ENCODE results near the gene DLGAP5.

DLGAP5 gene

GRCh38 chr14:55158412-55158811 lies 33.0 kb downstream of the DLGAP5 start:
- Histone ChIP-seq H3K27ac (ENCODE audit: low read depth, low read length) (no peak overlapping the region), H3K36me3 (ENCODE audit: control insufficient read depth, insufficient read depth, low read length) (no peaks in the 10 kb centered on the region), H3K4me3 (ENCODE audit: low read length) (no peak overlapping the region), H3K27me3 (ENCODE audit: control insufficient read depth, insufficient read depth, low read length) (no peaks in the 10 kb centered on the region), H3K4me1 (ENCODE audit: control insufficient read depth, insufficient read depth, low read length) (no peaks in the 10 kb centered on the region), H3K9ac (ENCODE audit: low read length) (no peak overlapping the region)

DNA sequence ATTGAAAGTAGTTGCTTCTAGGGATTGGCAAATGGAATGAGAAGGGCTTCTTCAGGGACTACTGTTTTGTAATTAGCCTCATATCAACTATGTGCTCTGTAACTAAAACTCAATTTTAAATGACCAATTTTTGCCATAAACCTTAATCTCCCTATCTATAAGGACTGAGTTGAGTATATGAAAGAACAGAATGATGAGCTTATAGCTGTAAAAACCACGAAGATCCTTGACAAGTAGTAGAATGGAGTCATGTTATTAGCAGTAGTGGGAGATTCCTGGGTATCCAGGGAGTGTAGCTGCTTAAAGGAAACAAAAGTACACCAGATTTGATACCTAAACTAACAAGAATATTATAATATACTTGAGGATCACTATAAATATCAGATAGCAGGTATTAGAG lies 34.3 kb downstream of the DLGAP5 start:
- H3K4me1 ChIP-seq (ENCODE audit: control insufficient read depth, insufficient read depth, low read length) = no peaks in the 10 kb centered on the region
- H3K9ac ChIP-seq (ENCODE audit: low read length) = no peak overlapping the region
- no peak overlapping the region for H3K4me3 ChIP-seq (ENCODE audit: low read length)
- H3K27me3 ChIP-seq (ENCODE audit: control insufficient read depth, insufficient read depth, low read length) = no peaks in the 10 kb centered on the region
- no peaks in the 10 kb centered on the region for H3K36me3 ChIP-seq (ENCODE audit: control insufficient read depth, insufficient read depth, low read length)
- no peak overlapping the region for H3K27ac ChIP-seq (ENCODE audit: low read depth, low read length)

- H3K9ac ChIP-seq (ENCODE audit: low read length) = no peak overlapping the region
- H3K4me3 ChIP-seq (ENCODE audit: low read length) = no peak overlapping the region
- H3K36me3 ChIP-seq (ENCODE audit: control insufficient read depth, insufficient read depth, low read length) = no peaks in the 10 kb centered on the region
- no peak overlapping the region for H3K27ac ChIP-seq (ENCODE audit: low read depth, low read length)
- no peaks in the 10 kb centered on the region for H3K27me3 ChIP-seq (ENCODE audit: control insufficient read depth, insufficient read depth, low read length)
- H3K4me1 ChIP-seq (ENCODE audit: control insufficient read depth, insufficient read depth, low read length) = no peaks in the 10 kb centered on the region
These were observed 37.4 kb downstream of the DLGAP5 start for GRCh38 chr14:55153951-55154350.

GRCh38 chr14:55152052-55152753 lies 39.2 kb downstream of the DLGAP5 start:
- no peaks in the 10 kb centered on the region for H3K36me3 ChIP-seq (ENCODE audit: control insufficient read depth, insufficient read depth, low read length)
- H3K4me1 ChIP-seq (ENCODE audit: control insufficient read depth, insufficient read depth, low read length) = no peaks in the 10 kb centered on the region
- no peaks in the 10 kb centered on the region for H3K27me3 ChIP-seq (ENCODE audit: control insufficient read depth, insufficient read depth, low read length)

DNA sequence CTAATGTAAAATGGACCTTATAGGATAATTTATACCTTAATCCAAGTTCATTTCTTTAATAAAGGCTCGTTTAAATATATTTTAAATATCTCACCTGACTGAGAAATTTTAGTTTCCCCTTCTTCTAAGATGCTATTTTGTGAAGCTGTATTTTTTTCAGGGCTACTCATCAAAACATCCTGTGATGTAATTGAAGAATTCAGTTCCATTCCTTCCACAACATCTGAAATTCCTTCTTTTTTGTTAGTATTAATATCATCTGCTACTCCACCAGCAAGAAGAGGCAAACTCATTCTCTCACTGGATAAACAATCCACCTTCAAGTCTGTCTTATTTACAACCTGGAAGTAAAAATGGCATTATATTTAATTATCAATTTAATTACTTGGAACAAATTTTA lies 39.8 kb downstream of the DLGAP5 start:
- H3K27ac ChIP-seq (ENCODE audit: low read depth, low read length) = no peak overlapping the region
- no peaks in the 10 kb centered on the region for H3K36me3 ChIP-seq (ENCODE audit: control insufficient read depth, insufficient read depth, low read length)
- H3K27me3 ChIP-seq (ENCODE audit: control insufficient read depth, insufficient read depth, low read length) = no peaks in the 10 kb centered on the region
- no peak overlapping the region for H3K4me3 ChIP-seq (ENCODE audit: low read length)
- H3K4me1 ChIP-seq (ENCODE audit: control insufficient read depth, insufficient read depth, low read length) = no peaks in the 10 kb centered on the region
- no peak overlapping the region for H3K9ac ChIP-seq (ENCODE audit: low read length)

More at GRCh38 chr14:55152052-55152753, 39.2 kb downstream of the DLGAP5 start:
- H3K4me3 ChIP-seq (ENCODE audit: low read length) = no peak overlapping the region
- no peak overlapping the region for H3K27ac ChIP-seq (ENCODE audit: low read depth, low read length)
- H3K9ac ChIP-seq (ENCODE audit: low read length) = no peak overlapping the region

DNA sequence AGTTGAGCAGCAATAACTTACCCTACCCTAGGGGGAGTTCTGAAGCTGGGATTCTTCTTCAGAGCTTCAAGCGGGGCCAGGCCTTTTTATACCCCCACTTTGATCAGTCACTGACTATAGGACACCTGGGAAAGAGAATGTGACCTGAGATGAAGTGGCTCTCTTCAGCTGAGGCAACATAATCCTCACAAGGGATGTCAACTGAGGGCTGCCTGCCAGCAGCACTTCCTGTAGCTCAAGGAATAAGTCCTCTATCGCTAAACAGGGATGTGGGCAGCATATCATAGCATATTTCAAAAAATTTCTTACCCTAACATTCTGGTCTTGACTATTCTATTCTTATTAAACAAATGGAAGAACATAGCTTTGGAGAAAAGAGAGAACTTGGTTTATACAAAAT lies 45.0 kb downstream of the DLGAP5 start:
- no peak overlapping the region for H3K9ac ChIP-seq (ENCODE audit: low read length)
- H3K4me1 ChIP-seq (ENCODE audit: control insufficient read depth, insufficient read depth, low read length) = no peaks in the 10 kb centered on the region
- H3K36me3 ChIP-seq (ENCODE audit: control insufficient read depth, insufficient read depth, low read length) = peaks cover 13% of the 10 kb centered on the region
- no peak overlapping the region for H3K4me3 ChIP-seq (ENCODE audit: low read length)
- H3K27ac ChIP-seq (ENCODE audit: low read depth, low read length) = no peak overlapping the region
- H3K27me3 ChIP-seq (ENCODE audit: control insufficient read depth, insufficient read depth, low read length) = no peaks in the 10 kb centered on the region

- Histone ChIP-seq H3K27me3 (ENCODE audit: control insufficient read depth, insufficient read depth, low read length) (no peaks in the 10 kb centered on the region), H3K27ac (ENCODE audit: low read depth, low read length) (no peak overlapping the region), H3K4me3 (ENCODE audit: low read length) (no peak overlapping the region), H3K9ac (ENCODE audit: low read length) (no peak overlapping the region), H3K36me3 (ENCODE audit: control insufficient read depth, insufficient read depth, low read length) (peaks cover 37% of the 10 kb centered on the region), H3K4me1 (ENCODE audit: control insufficient read depth, insufficient read depth, low read length) (peaks cover 5% of the 10 kb centered on the region)
These were observed 48.9 kb downstream of the DLGAP5 start for GRCh38 chr14:55142466-55142865.

- Histone ChIP-seq H3K9ac (ENCODE audit: low read length) (no peak overlapping the region), H3K4me1 (ENCODE audit: control insufficient read depth, insufficient read depth, low read length) (peaks cover 8% of the 10 kb centered on the region), H3K27ac (ENCODE audit: low read depth, low read length) (no peak overlapping the region), H3K36me3 (ENCODE audit: control insufficient read depth, insufficient read depth, low read length) (peaks cover 37% of the 10 kb centered on the region), H3K4me3 (ENCODE audit: low read length) (no peak overlapping the region), H3K27me3 (ENCODE audit: control insufficient read depth, insufficient read depth, low read length) (no peaks in the 10 kb centered on the region)
These were observed 49.6 kb downstream of the DLGAP5 start for GRCh38 chr14:55141825-55142224.

DNA sequence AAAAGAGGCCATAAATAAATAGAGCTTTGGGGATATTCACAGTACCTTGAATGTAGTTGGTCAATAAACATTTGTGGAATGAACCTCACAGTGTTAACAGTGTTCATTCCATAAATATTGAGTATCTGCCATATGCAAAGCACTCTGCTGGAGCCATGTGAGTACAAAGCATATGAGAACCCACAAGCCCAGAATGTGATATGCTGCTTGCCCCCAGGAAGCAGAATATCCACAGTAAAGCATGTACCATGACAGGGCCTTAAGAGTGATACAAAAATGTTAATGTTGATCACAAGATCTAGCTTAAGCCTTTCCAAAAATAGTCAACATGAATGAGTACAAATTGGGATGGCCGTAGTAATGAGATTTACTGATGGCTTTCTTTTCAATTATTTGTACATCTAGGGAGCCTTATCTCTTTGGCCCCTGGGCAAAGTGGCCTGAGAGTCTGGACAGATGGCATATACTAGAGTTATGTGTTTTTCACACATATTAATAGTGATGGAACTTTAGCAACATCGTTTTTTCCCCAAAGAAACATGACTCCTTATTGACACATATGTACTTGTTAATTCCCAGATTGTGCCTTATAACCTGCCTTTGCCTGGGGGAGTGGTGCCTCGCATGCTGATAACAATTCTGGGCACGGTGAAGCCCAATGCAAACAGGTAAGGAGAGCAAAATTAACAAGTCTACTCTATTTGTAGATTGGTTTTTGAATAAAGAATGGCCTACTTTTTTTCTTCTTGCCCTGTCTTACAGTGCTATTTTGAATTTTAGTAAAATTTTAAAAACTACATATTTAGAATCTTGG lies 51.5 kb downstream of the DLGAP5 start:
- Histone ChIP-seq H3K4me1 (ENCODE audit: control insufficient read depth, insufficient read depth, low read length) (peaks cover 17% of the 10 kb centered on the region), H3K27ac (ENCODE audit: low read depth, low read length) (no peak overlapping the region), H3K36me3 (ENCODE audit: control insufficient read depth, insufficient read depth, low read length) (peaks cover 27% of the 10 kb centered on the region)

DNA sequence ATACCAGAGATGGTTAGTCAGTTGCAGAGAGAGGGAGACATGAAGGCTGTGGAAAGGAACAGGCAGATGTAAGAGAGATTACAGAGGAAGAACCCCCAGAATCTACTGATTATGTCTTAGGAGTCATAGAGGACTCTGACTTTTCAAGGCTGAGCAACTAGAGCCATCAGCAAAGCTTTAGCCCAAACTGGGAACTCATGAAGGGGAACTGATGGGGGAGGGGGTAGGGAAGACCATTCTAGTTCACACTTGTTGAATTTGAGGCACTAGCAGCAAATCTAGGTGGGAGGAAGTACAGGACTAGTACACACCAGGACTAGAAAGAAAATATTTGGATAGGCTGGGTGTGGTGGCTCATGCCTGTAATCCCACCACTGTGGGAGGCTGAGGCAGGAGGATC lies 52.2 kb downstream of the DLGAP5 start:
- peaks cover 27% of the 10 kb centered on the region for H3K36me3 ChIP-seq (ENCODE audit: control insufficient read depth, insufficient read depth, low read length)
- no peak overlapping the region for H3K4me3 ChIP-seq (ENCODE audit: low read length)
- H3K9ac ChIP-seq (ENCODE audit: low read length) = no peak overlapping the region
- H3K4me1 ChIP-seq (ENCODE audit: control insufficient read depth, insufficient read depth, low read length) = peaks cover 17% of the 10 kb centered on the region
- no peak overlapping the region for H3K27ac ChIP-seq (ENCODE audit: low read depth, low read length)
- no peaks in the 10 kb centered on the region for H3K27me3 ChIP-seq (ENCODE audit: control insufficient read depth, insufficient read depth, low read length)

More for the DNA sequence above, 51.5 kb downstream of the DLGAP5 start:
- Histone ChIP-seq H3K4me3 (ENCODE audit: low read length) (no peak overlapping the region), H3K9ac (ENCODE audit: low read length) (no peak overlapping the region), H3K27me3 (ENCODE audit: control insufficient read depth, insufficient read depth, low read length) (no peaks in the 10 kb centered on the region)

DNA sequence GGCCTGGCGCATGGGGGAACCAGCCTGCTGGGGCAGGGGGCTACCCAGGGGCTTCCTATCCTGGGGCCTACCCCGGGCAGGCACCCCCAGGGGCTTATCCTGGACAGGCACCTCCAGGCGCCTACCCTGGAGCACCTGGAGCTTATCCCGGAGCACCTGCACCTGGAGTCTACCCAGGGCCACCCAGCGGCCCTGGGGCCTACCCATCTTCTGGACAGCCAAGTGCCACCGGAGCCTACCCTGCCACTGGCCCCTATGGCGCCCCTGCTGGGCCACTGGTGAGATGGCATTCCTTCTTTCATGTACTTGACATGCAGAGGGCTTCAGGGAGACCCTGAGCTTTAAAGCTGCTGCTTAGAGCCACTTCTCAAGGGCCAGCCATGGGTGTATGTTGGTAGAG lies 53.3 kb downstream of the DLGAP5 start:
- Histone ChIP-seq H3K9ac (ENCODE audit: low read length) (no peak overlapping the region), H3K27me3 (ENCODE audit: control insufficient read depth, insufficient read depth, low read length) (no peaks in the 10 kb centered on the region), H3K27ac (ENCODE audit: low read depth, low read length) (peak overlapping the region; percentile 71), H3K4me3 (ENCODE audit: low read length) (peak overlapping the region; percentile 31), H3K36me3 (ENCODE audit: control insufficient read depth, insufficient read depth, low read length) (peaks cover 27% of the 10 kb centered on the region), H3K4me1 (ENCODE audit: control insufficient read depth, insufficient read depth, low read length) (peaks cover 17% of the 10 kb centered on the region)

DNA sequence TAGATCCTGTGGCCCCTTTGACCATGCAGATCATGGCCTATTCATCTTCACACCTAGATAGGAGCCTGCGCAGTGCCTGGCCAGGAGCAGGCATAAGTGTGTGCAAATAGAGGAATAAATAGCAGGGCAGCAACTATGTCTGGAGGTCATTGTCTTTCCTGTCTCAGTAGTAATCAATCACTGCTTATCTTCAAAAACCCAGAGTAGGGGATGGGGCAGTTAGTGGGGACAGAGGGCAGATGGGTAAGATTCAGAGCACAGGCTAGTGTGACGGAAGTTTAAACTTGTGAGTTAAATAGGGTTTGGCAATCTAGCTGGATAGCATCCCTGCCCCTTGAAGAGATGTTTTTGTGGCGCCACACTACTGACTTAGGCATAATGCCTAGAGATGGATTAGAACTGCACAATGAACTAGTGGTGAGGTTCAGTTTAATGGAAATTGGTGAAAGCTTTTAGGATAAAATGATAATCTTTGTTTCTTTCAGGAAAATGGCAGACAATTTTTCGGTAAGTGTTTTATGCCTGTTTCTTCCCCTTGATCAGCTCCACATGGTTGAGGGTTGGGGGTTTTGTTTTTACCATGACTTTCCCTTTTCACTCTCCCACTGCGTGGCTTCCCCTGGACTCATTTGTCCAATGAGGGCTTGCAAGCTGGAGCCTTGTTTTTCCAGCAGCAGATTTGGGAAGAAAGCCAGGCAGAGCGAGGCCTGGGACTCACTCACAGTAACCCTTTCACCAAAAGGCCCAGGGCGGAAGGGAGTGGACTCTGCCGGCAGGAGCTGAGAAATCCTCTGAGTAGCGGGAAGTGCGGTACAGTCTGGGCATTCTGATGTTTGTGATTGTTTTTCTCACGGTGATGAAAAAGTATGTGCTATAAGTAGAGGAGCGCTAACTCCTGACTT lies 54.2 kb downstream of the DLGAP5 start:
- Histone ChIP-seq H3K4me3 (ENCODE audit: low read length) (peak overlapping the region; percentile 31), H3K27me3 (ENCODE audit: control insufficient read depth, insufficient read depth, low read length) (no peaks in the 10 kb centered on the region), H3K36me3 (ENCODE audit: control insufficient read depth, insufficient read depth, low read length) (peaks cover 25% of the 10 kb centered on the region), H3K27ac (ENCODE audit: low read depth, low read length) (peak overlapping the region; percentile 71), H3K9ac (ENCODE audit: low read length) (no peak overlapping the region), H3K4me1 (ENCODE audit: control insufficient read depth, insufficient read depth, low read length) (peaks cover 17% of the 10 kb centered on the region)

Data from rectal smooth muscle tissue (tissue), 1 donor.